HG03565 (cell line): ENCODE results near the gene HOXD11.

Experiments used
- ATAC-seq: cut with Tn5 transposase; IDR thresholded peaks from one replicate; pipeline ENCODE4 v1.9.1; 2021; ENCODE audit warnings: mild to moderate bottlenecking, moderate library complexity; ENCODE audit not compliant: unreplicated experiment

HOXD11 gene

GRCh38 chr2:176147210-176147799, 40.2 kb downstream of the HOXD11 start:
- ATAC-seq = no peak

- ATAC-seq = no peak
Measured at GRCh38 chr2:176147800-176148496, 40.9 kb downstream of the HOXD11 start.

GRCh38 chr2:176148751-176149421, 41.8 kb downstream of the HOXD11 start:
- no peak for ATAC-seq

- no peak for ATAC-seq
Measured at GRCh38 chr2:176149481-176149938, 42.4 kb downstream of the HOXD11 start.

GRCh38 chr2:176149939-176150583, 43.0 kb downstream of the HOXD11 start:
- ATAC-seq = no peak

- ATAC-seq = no peak
Measured at GRCh38 chr2:176150584-176151441, 43.7 kb downstream of the HOXD11 start.

- ATAC-seq = no peak
Measured at GRCh38 chr2:176151442-176152287, 44.6 kb downstream of the HOXD11 start, which contains the start of gene HOXD4. Gene HOXD4 (plus strand): TSS chr2:176151550. CDS start chr2:176151634, 84 bp downstream.

GRCh38 chr2:176152350-176153181, 45.5 kb downstream of the HOXD11 start:
- no peak for ATAC-seq

- no peak for ATAC-seq
Measured at GRCh38 chr2:176154576-176155252, 47.6 kb downstream of the HOXD11 start.

GRCh38 chr2:176155356-176156044, 48.4 kb downstream of the HOXD11 start:
- ATAC-seq = no peak

- ATAC-seq = no peak
Measured at GRCh38 chr2:176156301-176156806, 49.3 kb downstream of the HOXD11 start.

GRCh38 chr2:176156807-176157498, 49.9 kb downstream of the HOXD11 start, which contains the start of gene HOXD3:
Gene HOXD3 (plus strand): TSS chr2:176157307. CDS start chr2:176169115, 11,808 bp downstream.
- ATAC-seq = no peak

GRCh38 chr2:176157499-176158185, 50.6 kb downstream of the HOXD11 start:
- ATAC-seq = no peak

- no peak for ATAC-seq
Measured at GRCh38 chr2:176158186-176158591, 51.1 kb downstream of the HOXD11 start.

GRCh38 chr2:176158855-176159662, 52.0 kb downstream of the HOXD11 start:
- no peak for ATAC-seq
